Endothelial cell of umbilical vein (primary cell): Measurements from ENCODE around the gene FBXL13. TPM values are rescaled to one million over a fixed set of nuclear protein-coding genes. Genes with fewer than 3 reads are reported as not detected.
"Not testable (repeated sequence)": the region's sequence is repeated elsewhere in the genome, so short reads cannot be mapped to it uniquely, and the experiment has no call there.

ENCODE experiments used
- BruUV-seq: library from RNA; stranded (reverse); fragments of 400-500 nt; replicated peaks from 2 replicates; lab custom pipeline; 2021; lab: Mats Ljungman, UMichigan
- CTCF ChIA-PET: fragments of 300-600, 350-600 bp; sonication (Branson Sonifier 250); formaldehyde crosslinking; loops from one replicate; lab custom pipeline; 2021; ENCODE audit warnings: antibody characterized with exemption, inconsistent platforms; lab: Charles Lee
- POLR2A ChIA-PET: fragments of 300-600, 350-600 bp; sonication (Branson Sonifier 250); formaldehyde crosslinking; loops from one replicate; lab custom pipeline; 2021; ENCODE audit warnings: antibody characterized with exemption, inconsistent platforms; lab: Charles Lee
- DNase-seq: peaks from one replicate; pipeline ENCODE4 v3.0.0-alpha.2; 2011; ENCODE audit warnings: low read depth, low spot score
- FAIRE-seq: peaks from 2 replicates; lab custom pipeline; 2011; peaks lifted over from hg19 to GRCh38; lab: Jason Lieb, UNC
- H2AFZ ChIP-seq: 2 replicates; pipeline ENCODE4 v1.6.0; 2012; ENCODE audit warnings: low read depth, low read length, control low read depth, inconsistent platforms
- H3K27ac ChIP-seq: 2 replicates; pipeline ENCODE4 v1.5.1; 2011; ENCODE audit warnings: low read depth, mild to moderate bottlenecking, control low read depth, low read length, moderate library complexity; ENCODE audit not compliant: insufficient read depth
- H3K27me3 ChIP-seq, 2 experiments: 2 replicates each; pipeline versions ENCODE4 v1.6.0 to v1.6.1; 2011; ENCODE audit warnings: low read length in 2 of 2, mixed read lengths in 1 of 2; ENCODE audit not compliant: control insufficient read depth in 2 of 2, insufficient read depth in 2 of 2
- H3K36me3 ChIP-seq, 2 experiments: 2 replicates in 1 of 2; 3 replicates in 1 of 2; pipeline ENCODE4 v1.5.1; 2011; ENCODE audit warnings: low read length in 2 of 2, mild to moderate bottlenecking in 1 of 2, moderate library complexity in 1 of 2; ENCODE audit not compliant: control insufficient read depth in 2 of 2, insufficient read depth in 2 of 2; ENCODE audit errors: extremely low read depth in 1 of 2
- H3K4me1 ChIP-seq: 3 replicates; pipeline ENCODE4 v1.5.1; 2011; ENCODE audit warnings: mild to moderate bottlenecking, low read length; ENCODE audit not compliant: control insufficient read depth, insufficient read depth; ENCODE audit errors: extremely low read depth
- H3K4me2 ChIP-seq: 2 replicates; pipeline ENCODE4 v1.6.1; 2011; ENCODE audit warnings: low read length, control low read depth, mixed read lengths; ENCODE audit not compliant: insufficient read depth
- H3K4me3 ChIP-seq, 3 experiments: fragments of 200-600 bp in 1 of 3; sonication (generic), shearing (Covaris generic) in 1 of 3; replicated peaks in 1 of 3; 2 replicates each; pipeline ENCODE4 v1.5.1; 2011 to 2016; ENCODE audit warnings: control low read depth in 3 of 3, low read length in 3 of 3, mild to moderate bottlenecking in 2 of 3, inconsistent platforms in 1 of 3, low read depth in 1 of 3, moderate library complexity in 1 of 3; ENCODE audit not compliant: insufficient read depth in 1 of 3
- H3K79me2 ChIP-seq: 2 replicates; pipeline ENCODE4 v1.6.0; 2012; ENCODE audit warnings: low read length, inconsistent platforms; ENCODE audit not compliant: control insufficient read depth, insufficient read depth
- H3K9ac ChIP-seq: replicated peaks from 2 replicates; pipeline ENCODE3; 2011; ENCODE audit warnings: low read length, control low read depth; ENCODE audit not compliant: insufficient read depth; ENCODE audit errors: extremely low read depth
- H3K9me1 ChIP-seq: replicated peaks from 3 replicates; pipeline ENCODE4 v1.6.0; 2011; ENCODE audit warnings: mild to moderate bottlenecking, low read length; ENCODE audit not compliant: control insufficient read depth, insufficient read depth; ENCODE audit errors: extremely low read depth
- H3K9me3 ChIP-seq: replicated peaks from 2 replicates; pipeline ENCODE4 v1.5.1; 2012; ENCODE audit warnings: low read length, inconsistent platforms; ENCODE audit not compliant: control insufficient read depth, insufficient read depth
- H4K20me1 ChIP-seq: replicated peaks from 2 replicates; pipeline ENCODE3; 2011; ENCODE audit warnings: mild to moderate bottlenecking, low read length; ENCODE audit not compliant: control insufficient read depth, insufficient read depth; ENCODE audit errors: extremely low read depth
- CTCF ChIP-seq, 2 donors: IDR thresholded peaks; 1 replicate in 1 of 2; 2 replicates in 1 of 2; pipeline ENCODE4 v1.5.1; 2011; ENCODE audit warnings: low read length in 2 of 2, mild to moderate bottlenecking in 2 of 2, moderate library complexity in 2 of 2, control low read depth in 1 of 2, inconsistent platforms in 1 of 2, low read depth in 1 of 2; ENCODE audit not compliant: insufficient read depth in 1 of 2; ENCODE audit errors: extremely low read depth in 1 of 2
- EZH2 ChIP-seq: IDR thresholded peaks from 2 replicates; pipeline ENCODE4 v1.6.1; 2012; ENCODE audit warnings: borderline replicate concordance, low read depth, mild to moderate bottlenecking, moderate library complexity, low read length, inconsistent platforms; ENCODE audit not compliant: severe bottlenecking
- FOS ChIP-seq: IDR thresholded peaks from 2 replicates; pipeline ENCODE4 v1.6.1; 2011; ENCODE audit warnings: mild to moderate bottlenecking, low read length, moderate library complexity, borderline replicate concordance; ENCODE audit not compliant: insufficient read depth
- GATA2 ChIP-seq: IDR thresholded peaks from 2 replicates; pipeline ENCODE4 v1.7.0; 2011; ENCODE audit warnings: low read depth, mild to moderate bottlenecking, moderate library complexity, mixed read lengths, low read length; ENCODE audit not compliant: insufficient read length, insufficient read depth
- JUN ChIP-seq: IDR thresholded peaks from 2 replicates; pipeline ENCODE4 v1.6.1; 2011; ENCODE audit warnings: borderline replicate concordance, low read depth; ENCODE audit not compliant: insufficient read length, insufficient read depth
- MAX ChIP-seq: IDR thresholded peaks from 2 replicates; pipeline ENCODE4 v1.6.1; 2011; ENCODE audit not compliant: insufficient read depth, insufficient read length
- MYC ChIP-seq: IDR thresholded peaks from one replicate; pipeline ENCODE4 v1.6.1; 2011; ENCODE audit warnings: mild to moderate bottlenecking, low read depth, low read length
- POLR2A ChIP-seq: IDR thresholded peaks from 2 replicates; pipeline ENCODE4 v1.6.1; 2012; ENCODE audit warnings: low read depth, mild to moderate bottlenecking, control low read depth, low read length
- POLR2AphosphoS5 ChIP-seq: IDR thresholded peaks from 2 replicates; pipeline ENCODE4 v1.6.1; 2012; ENCODE audit warnings: low read depth, mild to moderate bottlenecking, control low read depth, low read length, moderate library complexity; ENCODE audit not compliant: insufficient read depth
- dilution Hi-C: fragments of 300-500 bp; cut with MboI; formaldehyde crosslinking; loops from one replicate; pipeline ENCODE4 v1.15.0; 2019; ENCODE audit warnings: low sequenced_read_pairs; ENCODE audit not compliant: extremely low pct_ligation_motif_present
- intact Hi-C: fragments of 100-400 bp; cut with micrococcal nuclease; formaldehyde crosslinking; loops from one replicate; pipeline ENCODE4 v1.10.0; 2022
- polyA plus RNA-seq, 4 experiments: library from polyadenylated mRNA; depleted of rRNA in 3 of 4; stranded (reverse) in 3 of 4; unstranded in 1 of 4; fragments of >200 nt; gene quantifications; 2 replicates each; pipeline versions ENCODE4 v1.2.1 to v1.2.3, GENCODE V29; 2011 to 2012; ENCODE audit warnings: missing spikeins in 1 of 4
- total RNA-seq: library from RNA; stranded (reverse); gene quantifications from 2 replicates; pipeline ENCODE4 v1.2.3, GENCODE V29; 2021

Gene FBXL13
- total and polyA plus RNA-seq, 2 donors (not counting 3 experiments of a cell fraction or from before 2014, with no cell fraction given): 3.9 to 4.6 TPM

- Histone ChIP-seq H3K27ac (no peak overlapping the region), H3K9me1 (no peaks in the 10 kb centered on the region), H3K4me3 (no peak overlapping the region), H2AFZ (no peak overlapping the region), H3K79me2 (no peaks in the 10 kb centered on the region), H3K27me3 (no peaks in the 10 kb centered on the region), H3K9ac (no peak overlapping the region), H3K4me1 (peaks cover 8% of the 10 kb centered on the region), H3K4me2 (no peak overlapping the region), H3K36me3 (no peaks in the 10 kb centered on the region), H4K20me1 (no peaks in the 10 kb centered on the region), H3K9me3 (no peaks in the 10 kb centered on the region)
- DNase-seq: no peak
- ChIA-PET POLR2A (no interaction called here), CTCF (interaction anchor here (2.8 kb wide), 1 partner anchor 300 kb away, joined by 10 read pairs; no protein-coding TSS in a partner anchor)
- TF ChIP-seq POLR2AphosphoS5: no peak
- no peak for TF ChIP-seq MYC
- no peak for TF ChIP-seq FOS
- no peak for TF ChIP-seq JUN
- TF ChIP-seq GATA2: no peak
- no peak for TF ChIP-seq MAX
- no peak for TF ChIP-seq EZH2
- no peak for TF ChIP-seq CTCF (IDR thresholded peaks at IDR 0.05; ENCODE audit: extremely low read depth in 1 of 2, insufficient read depth in 1 of 2, low read depth in 1 of 2, low read length in 2 of 2)
- no peak for TF ChIP-seq POLR2A
- BruUV-seq: no TSS peak
- intact Hi-C loops (no loop called here), dilution Hi-C loops (no loop called here)
- FAIRE-seq: no peak
These were observed 16.5 kb downstream of the FBXL13 start for GRCh38 chr7:103058122-103058521.

- CTCF ChIA-PET, POLR2A ChIA-PET, H3K79me2 ChIP-seq, DNase-seq, intact Hi-C loops, H4K20me1 ChIP-seq, H3K36me3 ChIP-seq, H3K4me1 ChIP-seq, dilution Hi-C loops, H3K27ac ChIP-seq, H3K9me1 ChIP-seq, H3K4me2 ChIP-seq, FAIRE-seq, H2AFZ ChIP-seq, H3K9me3 ChIP-seq, H3K27me3 ChIP-seq, H3K4me3 ChIP-seq, BruUV-seq, H3K9ac ChIP-seq: not testable (repeated sequence)
These were observed 18.6 kb downstream of the FBXL13 start for GRCh38 chr7:103056006-103056405.
